Kidney (tissue), 14 donors: Measurements from ENCODE around the gene FEM1B. TPM values are rescaled to one million over a fixed set of nuclear protein-coding genes. Genes with fewer than 3 reads are reported as not detected.

Experiments used
- DNase-seq, 5 donors: peaks; one replicate each; pipeline ENCODE4 v3.0.0-alpha.2; 2013 to 2020
- FAIRE-seq: peaks from 2 replicates; lab custom pipeline; 2012; peaks lifted over from hg19 to GRCh38; lab: Jason Lieb, UNC
- H3K27ac ChIP-seq, 2 donors: one replicate each; pipeline ENCODE4 v1.7.0; 2013; ENCODE audit warnings: low read depth in 2 of 2, low read length in 2 of 2, inconsistent platforms in 1 of 2
- H3K27me3 ChIP-seq: one replicate; pipeline ENCODE4 v1.7.1; 2013; ENCODE audit warnings: low read length, inconsistent platforms; ENCODE audit not compliant: control insufficient read depth, insufficient read depth
- H3K36me3 ChIP-seq, 3 donors: one replicate each; pipeline versions ENCODE4 v1.7.0 to v1.7.1; 2013; ENCODE audit warnings: low read length in 3 of 3, control low read depth in 1 of 3, inconsistent platforms in 1 of 3; ENCODE audit not compliant: insufficient read depth in 3 of 3, control insufficient read depth in 2 of 3
- H3K4me1 ChIP-seq, 3 donors: one replicate each; pipeline versions ENCODE4 v1.7.0 to v1.7.1; 2013; ENCODE audit warnings: low read length in 3 of 3, inconsistent platforms in 1 of 3, low read depth in 1 of 3; ENCODE audit not compliant: control insufficient read depth in 2 of 3, insufficient read depth in 2 of 3
- H3K4me3 ChIP-seq, 3 donors: one replicate each; pipeline versions ENCODE4 v1.7.0 to v1.8.1; 2013; ENCODE audit warnings: low read length in 3 of 3, control low read depth in 1 of 3, inconsistent platforms in 1 of 3
- H3K9ac ChIP-seq, 3 donors: one replicate each; pipeline versions ENCODE4 v1.7.0 to v1.7.1; 2013; ENCODE audit warnings: low read length in 3 of 3, control low read depth in 1 of 3, inconsistent platforms in 1 of 3
- H3K9me3 ChIP-seq, 3 donors: one replicate each; pipeline versions ENCODE4 v1.7.0 to v1.7.1; 2013; ENCODE audit warnings: low read length in 3 of 3, control low read depth in 1 of 3, inconsistent platforms in 1 of 3; ENCODE audit not compliant: control insufficient read depth in 2 of 3, insufficient read depth in 1 of 3
- CTCF ChIP-seq: IDR thresholded peaks from 3 replicates; pipeline ENCODE4 v1.5.1; 2012; ENCODE audit warnings: mild to moderate bottlenecking, moderate library complexity, borderline replicate concordance; ENCODE audit not compliant: insufficient read depth; ENCODE audit errors: extremely low read depth
- intact Hi-C: fragments of 100-400 bp; cut with DNase I; formaldehyde crosslinking; loops from one replicate; pipeline ENCODE4 v1.11.1; 2022
- polyA plus RNA-seq: library from polyadenylated mRNA; stranded (reverse); fragments of 350-450 nt; fragmentation: Illumina TruSeq; extraction: RNeasy Lipid Tissue Mini Kit (QIAGEN cat#74804); gene quantifications from one replicate; pipeline ENCODE4 v1.2.3, GENCODE V29; 2014; ENCODE audit warnings: low read depth, low replicate concordance; ENCODE audit not compliant: insufficient read depth
- total RNA-seq: library from RNA; stranded (reverse); fragmentation: NEBNext Ultra II Directional; extraction: Animal tissue kit (Norgen Biotek cat#: 25700); gene quantifications from one replicate; pipeline ENCODE4 v1.2.1, GENCODE V29; 2021
- donor health status: control.
- donor health status: control.
- donor health status: control.
- donor health status: control.
- donor health status: control.
- donor health status: DM: yes; HTN: yes; CAD: no.
- donor health status: Normal renal cell carcinoma (clear cell type).

Gene FEM1B
- total and polyA plus RNA-seq, 2 donors from 2014 or later, result 9.8 to 47.6 TPM

DNA sequence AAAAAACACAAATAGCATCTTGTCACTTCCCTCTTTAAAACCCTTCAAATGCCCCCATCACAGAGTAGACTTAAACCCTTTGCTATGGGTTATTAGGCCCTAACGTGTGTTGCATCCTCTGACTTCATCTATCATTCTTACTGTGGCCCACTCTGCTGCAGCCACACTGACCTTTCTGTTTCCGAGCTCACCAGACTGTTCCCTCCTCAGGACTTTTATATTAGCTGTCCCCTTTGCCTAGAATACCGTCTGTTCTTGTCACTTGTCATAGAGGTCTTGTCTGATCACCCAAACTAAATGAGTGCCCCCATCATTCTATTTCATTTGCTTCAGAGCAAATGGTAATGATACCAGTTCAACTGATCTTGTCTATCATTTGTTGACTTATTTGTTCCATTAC, 877 bp upstream of the FEM1B start:
- no peak for FAIRE-seq
- TF ChIP-seq CTCF, result no peak
- H3K9ac ChIP-seq, result peak overlapping the region; percentile 34 to 97 (median 68)
- no peaks in the 10 kb centered on the region for H3K27me3 ChIP-seq
- intact Hi-C loops, result no loop called here
- H3K27ac ChIP-seq, result peak overlapping the region; percentile 94 to 97
- no peaks in the 10 kb centered on the region for H3K9me3 ChIP-seq
- H3K36me3 ChIP-seq, result no peaks in the 10 kb centered on the region
- peaks cover 7 to 21% (median 20%) of the 10 kb centered on the region in 3 donors for H3K4me1 ChIP-seq
- peak overlapping the region; percentile 57 to 97 (median 95) for H3K4me3 ChIP-seq
- DNase-seq, result peak in 1 of 5 donors; percentile 24

DNA sequence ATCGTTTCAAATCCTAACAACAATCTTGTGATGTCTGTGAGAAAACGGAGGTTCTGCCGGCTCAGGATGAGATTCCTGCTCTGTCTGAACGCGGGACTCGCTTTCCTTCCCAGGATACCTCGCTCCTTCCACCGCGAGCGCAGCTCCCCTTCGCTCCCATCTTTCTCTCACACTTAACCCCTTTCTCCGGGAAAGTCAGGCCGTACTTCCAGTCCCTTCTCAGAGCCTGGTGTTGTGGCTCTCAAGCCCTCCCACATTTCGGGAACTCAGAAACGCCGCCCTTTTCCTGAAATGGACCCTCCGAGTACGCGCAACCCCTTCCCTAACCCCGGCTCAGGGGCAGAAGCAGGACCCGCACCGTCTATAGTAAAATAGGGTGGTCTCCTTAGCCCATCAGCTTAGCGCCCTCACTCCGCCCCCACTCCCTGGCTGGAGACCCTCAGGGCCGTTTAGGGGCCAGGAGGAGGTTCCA, 378 bp upstream of the FEM1B start:
- Histone ChIP-seq H3K36me3 (no peaks in the 10 kb centered on the region), H3K4me1 (peaks cover 7 to 24% (median 23%) of the 10 kb centered on the region in 3 donors), H3K9me3 (no peaks in the 10 kb centered on the region), H3K9ac (peak overlapping the region; percentile 34 to 97 (median 68)), H3K27me3 (no peaks in the 10 kb centered on the region), H3K4me3 (peak overlapping the region; percentile 57 to 97 (median 95)), H3K27ac (peak overlapping the region; percentile 94 to 97)
- no peak for TF ChIP-seq CTCF
- DNase-seq (peak in 2 of 5 donors; percentile 86 to 87), FAIRE-seq (no peak)
- intact Hi-C loops, result no loop called here

GRCh38 chr15:68278345-68278594, 725 bp downstream of the FEM1B start:
- Histone ChIP-seq H3K27ac (peak overlapping the region; percentile 94 to 97), H3K9ac (peak overlapping the region; percentile 89 to 97 (median 91)), H3K27me3 (no peaks in the 10 kb centered on the region), H3K9me3 (no peaks in the 10 kb centered on the region), H3K4me1 (peaks cover 7 to 24% (median 23%) of the 10 kb centered on the region in 3 donors), H3K36me3 (no peaks in the 10 kb centered on the region), H3K4me3 (peak overlapping the region; percentile 95 to 97 (median 95))
- FAIRE-seq, result no peak
- peak in 1 of 5 donors; percentile 79 for DNase-seq
- TF ChIP-seq CTCF, result peak; percentile 31
- intact Hi-C loops, result no loop called here
